GM23338 (cell line): ENCODE data around the gene TCF12.

Source experiments
- CTCF ChIP-seq, 2 experiments: fragments of 200-600 bp in 1 of 2; sonication (generic) in 1 of 2; conservative IDR thresholded peaks; 2 replicates each; pipeline versions ENCODE4 v1.5.1 to v1.6.1; 2016 to 2017; ENCODE audit warnings: antibody characterized with exemption in 2 of 2, low read depth in 2 of 2, mild to moderate bottlenecking in 2 of 2, moderate library complexity in 1 of 2
- POLR2AphosphoS5 ChIP-seq: IDR thresholded peaks from 2 replicates; pipeline ENCODE4 v1.6.1; 2016; ENCODE audit warnings: antibody characterized with exemption, low read depth

GRCh38 chr15:57165992-57166391, 247.5 kb downstream of the TCF12 start:
- TF ChIP-seq CTCF (conservative IDR thresholded peaks at IDR 0.05; ENCODE audit: low read depth in 2 of 2) (no peak), POLR2AphosphoS5 (no peak)
